BJ (cell line): ENCODE results near the gene SLC16A11. TPM values are rescaled to one million over a fixed set of nuclear protein-coding genes. Genes with fewer than 3 reads are reported as not detected.

Experiments
- CTCF ChIA-PET: fragments of 350-600 bp; formaldehyde crosslinking; extraction: SDS; loops from one replicate; lab custom pipeline; 2021; ENCODE audit warnings: antibody characterized with exemption, inconsistent platforms; lab: Yijun Ruan, JAX
- POLR2A ChIA-PET: fragments of 300-600 bp; sonication (Branson Sonifier 250); formaldehyde crosslinking; extraction: SDS; loops from one replicate; lab custom pipeline; 2021; ENCODE audit warnings: antibody characterized with exemption; lab: Charles Lee
- DNase-seq: peaks from one replicate; pipeline ENCODE4 v3.0.0-alpha.2; 2011; ENCODE audit warnings: low read depth
- H3K27me3 ChIP-seq: 2 replicates; pipeline ENCODE4 v1.6.0; 2011; ENCODE audit warnings: low read length; ENCODE audit not compliant: control insufficient read depth, insufficient read depth
- H3K36me3 ChIP-seq: 2 replicates; pipeline ENCODE4 v1.5.1; 2011; ENCODE audit warnings: low read length; ENCODE audit not compliant: control insufficient read depth, insufficient read depth
- H3K4me3 ChIP-seq: 2 replicates; pipeline ENCODE4 v1.5.1; 2011; ENCODE audit warnings: low read depth, mild to moderate bottlenecking, control low read depth, low read length
- polyA plus RNA-seq: library from polyadenylated mRNA; depleted of rRNA; stranded (reverse); fragments of >200 nt; gene quantifications from 2 replicates; pipeline ENCODE4 v1.2.3, GENCODE V29; 2011
- TF ChIP-seq, protein P1 (sequence below): IDR thresholded peaks from 2 replicates; pipeline ENCODE4 v1.5.1; 2011; ENCODE audit warnings: low read depth, mild to moderate bottlenecking, control low read depth, inconsistent platforms, low read length, moderate library complexity; ENCODE audit not compliant: insufficient read depth

Gene SLC16A11
- polyA plus RNA-seq, 1 experiment, result not detected

DNA sequence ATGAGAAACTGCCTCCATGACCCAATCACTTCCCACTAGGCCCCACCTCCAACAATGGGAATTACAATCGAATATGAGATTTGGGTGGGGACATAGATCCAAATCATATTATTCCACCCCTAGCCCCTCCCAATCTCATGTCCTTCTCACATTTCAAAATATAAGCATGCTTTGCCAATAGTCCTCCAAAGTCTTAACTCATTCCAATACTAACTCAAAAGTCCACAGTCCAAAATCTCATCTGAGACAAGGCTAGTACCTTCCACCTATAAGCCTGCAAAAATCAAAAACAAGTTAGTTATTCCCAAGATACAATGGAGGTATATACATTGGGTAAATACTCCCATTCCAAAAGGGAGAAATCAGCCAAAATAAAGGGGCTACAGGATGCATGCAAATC lies 23.3 kb upstream of the SLC16A11 start:
- DNase-seq, result no peak
- TF ChIP-seq, protein P1, sequence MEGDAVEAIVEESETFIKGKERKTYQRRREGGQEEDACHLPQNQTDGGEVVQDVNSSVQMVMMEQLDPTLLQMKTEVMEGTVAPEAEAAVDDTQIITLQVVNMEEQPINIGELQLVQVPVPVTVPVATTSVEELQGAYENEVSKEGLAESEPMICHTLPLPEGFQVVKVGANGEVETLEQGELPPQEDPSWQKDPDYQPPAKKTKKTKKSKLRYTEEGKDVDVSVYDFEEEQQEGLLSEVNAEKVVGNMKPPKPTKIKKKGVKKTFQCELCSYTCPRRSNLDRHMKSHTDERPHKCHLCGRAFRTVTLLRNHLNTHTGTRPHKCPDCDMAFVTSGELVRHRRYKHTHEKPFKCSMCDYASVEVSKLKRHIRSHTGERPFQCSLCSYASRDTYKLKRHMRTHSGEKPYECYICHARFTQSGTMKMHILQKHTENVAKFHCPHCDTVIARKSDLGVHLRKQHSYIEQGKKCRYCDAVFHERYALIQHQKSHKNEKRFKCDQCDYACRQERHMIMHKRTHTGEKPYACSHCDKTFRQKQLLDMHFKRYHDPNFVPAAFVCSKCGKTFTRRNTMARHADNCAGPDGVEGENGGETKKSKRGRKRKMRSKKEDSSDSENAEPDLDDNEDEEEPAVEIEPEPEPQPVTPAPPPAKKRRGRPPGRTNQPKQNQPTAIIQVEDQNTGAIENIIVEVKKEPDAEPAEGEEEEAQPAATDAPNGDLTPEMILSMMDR, result no peak
- Histone ChIP-seq H3K4me3 (no peak overlapping the region), H3K36me3 (no peaks in the 10 kb centered on the region), H3K27me3 (peaks cover 9% of the 10 kb centered on the region; the same call in 1 of the 2 replicates)
- ChIA-PET POLR2A (no interaction called here), CTCF (no interaction called here)

DNA sequence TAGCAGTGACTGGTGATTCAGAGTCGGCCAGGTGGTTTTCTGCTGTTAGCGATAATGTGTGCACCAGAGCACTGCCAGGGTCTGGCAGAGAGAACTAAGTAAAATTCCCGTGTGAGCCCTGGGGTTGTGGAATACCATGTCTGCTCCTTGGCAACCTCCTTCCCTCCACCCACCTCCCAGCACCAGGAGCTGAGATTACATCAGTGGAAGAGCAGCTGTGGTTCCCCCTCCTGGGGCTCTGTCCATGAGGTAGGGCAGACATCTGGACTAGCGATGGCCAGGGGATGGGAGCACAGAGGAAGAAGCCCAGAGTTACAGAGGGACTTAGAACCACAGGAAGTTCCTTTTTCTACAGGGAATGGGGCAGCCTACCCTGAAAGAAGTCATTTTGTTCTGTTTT lies 20.4 kb upstream of the SLC16A11 start:
- DNase-seq, result no peak
- peaks cover 4% of the 10 kb centered on the region; the same call in 1 of the 2 replicates for H3K27me3 ChIP-seq
- ChIA-PET POLR2A (no interaction called here), CTCF (interaction anchor here (1.3 to 3.1 kb wide), 5 partner anchors 12 to 73 kb away, joined by 4 to 9 read pairs (median 7); no protein-coding TSS in a partner anchor)
- TF ChIP-seq, protein P1, result no peak
- H3K36me3 ChIP-seq, result no peaks in the 10 kb centered on the region
- H3K4me3 ChIP-seq, result no peak overlapping the region

DNA sequence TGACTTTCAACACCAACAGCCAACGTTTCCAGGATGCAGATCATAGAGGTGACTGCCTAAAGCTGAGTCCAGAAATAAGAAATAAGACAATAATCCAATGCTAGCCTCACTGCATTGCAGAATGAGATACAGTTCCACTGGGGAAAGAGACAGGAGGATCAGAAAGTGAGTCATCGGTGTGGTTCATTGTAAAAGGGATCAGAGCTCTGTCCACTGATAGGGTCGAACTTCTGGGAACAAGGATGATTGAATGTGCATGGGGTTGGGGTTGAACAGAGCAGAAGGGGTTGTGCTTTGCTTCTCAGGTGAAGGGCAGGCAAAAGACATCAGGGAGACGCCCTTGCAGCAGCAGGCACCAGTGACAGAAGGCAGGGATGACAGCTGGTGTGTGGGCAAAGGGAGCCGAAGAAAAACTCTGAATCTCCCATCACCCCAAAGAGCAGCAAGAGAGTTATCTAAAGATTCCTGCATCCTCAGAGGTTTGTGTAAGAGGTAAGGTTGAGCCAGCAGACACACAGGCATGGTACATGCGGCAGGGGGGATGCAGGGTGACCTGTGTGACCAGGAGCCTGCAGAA lies 19.7 kb upstream of the SLC16A11 start:
- CTCF ChIA-PET, result interaction anchor here (0.6 to 3.1 kb wide), 5 partner anchors 11 to 1258 kb away, joined by 3 to 9 read pairs (median 7); no protein-coding TSS in a partner anchor
- Histone ChIP-seq H3K27me3 (peaks cover 4% of the 10 kb centered on the region; the same call in 1 of the 2 replicates), H3K36me3 (no peaks in the 10 kb centered on the region), H3K4me3 (no peak overlapping the region)
- DNase-seq, result no peak
- POLR2A ChIA-PET, result no interaction called here
- TF ChIP-seq, protein P1, result no peak

DNA sequence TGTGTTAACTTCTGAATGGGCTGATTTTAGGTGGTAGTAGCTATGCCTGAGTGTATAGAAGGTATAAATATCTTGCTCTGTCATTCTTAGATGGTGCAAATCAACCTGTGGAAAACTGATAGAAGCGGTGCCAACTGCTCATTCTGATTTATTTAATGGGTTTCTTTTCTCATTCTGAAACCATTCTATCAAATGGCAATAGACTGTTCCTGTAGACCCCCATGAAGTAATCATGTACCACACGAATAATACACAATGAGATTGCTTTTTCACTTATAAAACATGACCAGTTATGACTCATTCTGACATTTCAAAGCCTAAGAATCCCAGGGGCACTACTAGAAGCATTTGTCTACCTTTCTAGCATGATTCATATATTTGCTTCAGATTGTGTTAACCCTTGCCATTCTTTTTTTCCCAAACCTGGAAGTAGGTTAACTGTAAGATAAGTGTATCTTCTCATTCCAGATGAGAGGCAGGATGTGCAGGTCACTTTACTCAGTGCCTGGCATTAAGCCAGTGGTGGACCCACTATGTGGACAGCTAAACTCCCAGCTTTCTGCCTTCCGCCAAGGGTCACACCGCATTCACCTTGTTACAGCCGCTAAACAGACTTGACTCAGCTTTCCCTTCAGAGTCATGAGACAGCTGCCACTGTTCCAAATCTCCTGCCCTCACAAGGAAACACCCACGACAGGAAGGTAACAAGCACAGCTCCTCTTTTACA lies 16.4 kb upstream of the SLC16A11 start:
- ChIA-PET CTCF (interaction anchor here (0.7 kb wide), 1 partner anchor 15 kb away, joined by 3 read pairs; no protein-coding TSS in a partner anchor), POLR2A (no interaction called here)
- no peak for DNase-seq
- Histone ChIP-seq H3K4me3 (no peak overlapping the region), H3K27me3 (peaks cover 4% of the 10 kb centered on the region; the same call in 1 of the 2 replicates), H3K36me3 (no peaks in the 10 kb centered on the region)
- TF ChIP-seq, protein P1, result no peak

DNA sequence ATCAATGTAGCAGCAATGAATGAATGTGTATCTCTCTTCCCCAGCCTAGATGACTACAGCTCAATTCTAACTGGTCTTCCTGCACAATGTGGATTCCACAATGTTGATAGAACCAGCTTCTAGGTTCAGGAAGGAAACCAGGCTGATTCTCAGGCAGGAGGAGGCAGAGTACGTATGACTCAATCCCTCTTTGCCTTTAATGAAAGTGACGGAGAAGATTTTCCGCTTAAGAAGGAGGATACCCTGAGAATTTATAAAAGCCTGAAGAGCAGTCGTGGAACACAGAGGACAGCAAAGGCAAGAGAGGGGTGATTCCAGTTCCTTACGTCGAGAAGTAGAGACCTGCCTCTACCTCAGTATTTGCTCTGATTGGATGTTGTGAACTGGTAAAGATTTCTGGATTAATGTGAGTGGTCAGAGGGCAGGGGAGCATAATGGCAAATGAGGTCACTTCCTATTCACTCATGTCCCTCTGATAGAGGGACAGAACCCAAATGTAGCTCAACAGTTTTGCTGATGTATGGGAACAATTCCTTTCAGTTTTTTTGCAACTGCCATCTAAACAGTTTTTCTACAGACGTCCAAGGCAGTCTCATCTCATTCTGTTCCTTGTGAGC lies 15.0 kb upstream of the SLC16A11 start:
- no peaks in the 10 kb centered on the region for H3K36me3 ChIP-seq
- CTCF ChIA-PET, result interaction anchor here (1.2 kb wide), 1 partner anchor 78 kb away, joined by 3 read pairs; no protein-coding TSS in a partner anchor
- POLR2A ChIA-PET, result no interaction called here
- DNase-seq, result no peak
- peaks cover 5% of the 10 kb centered on the region; the same call in 1 of the 2 replicates for H3K27me3 ChIP-seq
- TF ChIP-seq, protein P1, result no peak
- no peak overlapping the region for H3K4me3 ChIP-seq
